CD4-positive, alpha-beta memory T cell (primary cell): Measurements from ENCODE around the gene BTRC. TPM values are rescaled to one million over a fixed set of nuclear protein-coding genes. Genes with fewer than 3 reads are reported as not detected.
"Not testable (repeated sequence)": the region's sequence is repeated elsewhere in the genome, so short reads cannot be mapped to it uniquely, and the experiment has no call there.

Experiments used
- CTCF ChIA-PET: fragments of 350-600 bp; sonication (Branson Sonifier 250); formaldehyde crosslinking; loops from one replicate; lab custom pipeline; 2021; ENCODE audit warnings: inconsistent platforms; ENCODE audit not compliant: partially characterized antibody; lab: Charles Lee
- POLR2A ChIA-PET: fragments of 350-600 bp; sonication (Branson Sonifier 250); formaldehyde crosslinking; loops from one replicate; lab custom pipeline; 2021; ENCODE audit not compliant: partially characterized antibody; lab: Charles Lee
- DNase-seq, 5 donors: peaks; one replicate each; pipeline versions ENCODE4 v3.0.0 to v3.0.0-alpha.2; 2020 to 2022; ENCODE audit warnings: mixed read lengths in 1 of 5
- H3K27ac ChIP-seq: one replicate; pipeline ENCODE4 v1.7.0; 2013; ENCODE audit warnings: low read depth, low read length
- H3K27me3 ChIP-seq: 2 replicates; pipeline ENCODE4 v1.7.0; 2013; ENCODE audit warnings: mild to moderate bottlenecking, low read length, moderate library complexity; ENCODE audit not compliant: insufficient read depth
- H3K36me3 ChIP-seq: 2 replicates; pipeline ENCODE4 v1.7.0; 2013; ENCODE audit warnings: mild to moderate bottlenecking, low read length, moderate library complexity; ENCODE audit not compliant: insufficient read depth
- H3K4me1 ChIP-seq: 2 replicates; pipeline ENCODE4 v1.7.0; 2013; ENCODE audit warnings: mild to moderate bottlenecking, low read length, moderate library complexity; ENCODE audit not compliant: insufficient read depth
- H3K4me3 ChIP-seq, 2 donors: one replicate each; pipeline ENCODE4 v1.7.0; 2013; ENCODE audit warnings: low read length in 2 of 2, mild to moderate bottlenecking in 1 of 2
- H3K9me3 ChIP-seq, 2 donors: one replicate each; pipeline ENCODE4 v1.7.0; 2013; ENCODE audit warnings: low read length in 2 of 2, control low read depth in 1 of 2; ENCODE audit not compliant: control insufficient read depth in 1 of 2
- H3K27ac Mint-ChIP-seq, 7 donors: one replicate each; pipeline ENCODE4 v1.8.0; 2020 to 2021; ENCODE audit warnings: mixed read lengths in 7 of 7, mild to moderate bottlenecking in 6 of 7, inconsistent platforms in 3 of 7, moderate library complexity in 3 of 7
- H3K27me3 Mint-ChIP-seq, 2 donors: one replicate each; pipeline ENCODE4 v1.8.0; 2020 to 2021; ENCODE audit warnings: mixed read lengths in 2 of 2
- H3K36me3 Mint-ChIP-seq, 2 donors: one replicate each; pipeline ENCODE4 v1.8.0; 2020 to 2021; ENCODE audit warnings: mixed read lengths in 2 of 2, inconsistent platforms in 1 of 2, mild to moderate bottlenecking in 1 of 2
- H3K4me1 Mint-ChIP-seq, 4 donors: one replicate each; pipeline ENCODE4 v1.8.0; 2020 to 2021; ENCODE audit warnings: mixed read lengths in 4 of 4, mild to moderate bottlenecking in 1 of 4
- H3K4me3 Mint-ChIP-seq, 8 donors: one replicate each; pipeline ENCODE4 v1.8.0; 2020 to 2021; ENCODE audit warnings: mixed read lengths in 8 of 8, mild to moderate bottlenecking in 7 of 8, moderate library complexity in 6 of 8, inconsistent platforms in 3 of 8
- H3K9me3 Mint-ChIP-seq, 8 donors: one replicate each; pipeline ENCODE4 v1.8.0; 2020 to 2021; ENCODE audit warnings: mixed read lengths in 8 of 8, mild to moderate bottlenecking in 5 of 8, inconsistent platforms in 3 of 8, moderate library complexity in 1 of 8
- intact Hi-C: fragments of 100-400 bp; cut with micrococcal nuclease; formaldehyde crosslinking; loops from one replicate; pipeline ENCODE4 v1.15.1; 2023
- polyA plus RNA-seq, 2 donors: library from polyadenylated mRNA; unstranded; fragments of 300-500 nt; fragmentation: Illumina TruSeq; gene quantifications; one replicate each; pipeline ENCODE4 v1.2.3, GENCODE V29; 2021
- total RNA-seq, 2 experiments: library from RNA; stranded (reverse); gene quantifications; one replicate each; pipeline ENCODE4 v1.2.3, GENCODE V29; 2021

The BTRC gene
- total and polyA plus RNA-seq, 4 experiments from 2014 or later = 6.7 to 21.3 (median 16.0) TPM

GRCh38 chr10:101421967-101422366 lies 68.0 kb downstream of the BTRC start:
- H3K27ac Mint-ChIP-seq, POLR2A ChIA-PET: not testable (repeated sequence)

GRCh38 chr10:101425535-101425934 lies 71.6 kb downstream of the BTRC start:
- no peaks in the 10 kb centered on the region for H3K27me3 Mint-ChIP-seq
- Histone ChIP-seq H3K9me3 (no peaks in the 10 kb centered on the region), H3K27ac (no peak overlapping the region), H3K27me3 (no peaks in the 10 kb centered on the region), H3K36me3 (no peaks in the 10 kb centered on the region), H3K4me1 (no peaks in the 10 kb centered on the region), H3K4me3 (no peak overlapping the region)
- no peak overlapping the region for H3K27ac Mint-ChIP-seq
- POLR2A ChIA-PET = interaction anchor here (0.6 kb wide), 1 partner anchor 21 kb away, joined by 5 read pairs; no protein-coding TSS in a partner anchor
- CTCF ChIA-PET = interaction anchor here (1.1 kb wide), 1 partner anchor 16 kb away, joined by 4 read pairs; no protein-coding TSS in a partner anchor
- intact Hi-C loops = no loop called here
- peaks cover 0 to 16% of the 10 kb centered on the region in 2 donors for H3K36me3 Mint-ChIP-seq
- H3K4me3 Mint-ChIP-seq = no peak overlapping the region
- peaks cover 0 to 3% (median 0%) of the 10 kb centered on the region in 8 donors for H3K9me3 Mint-ChIP-seq
- H3K4me1 Mint-ChIP-seq = peaks cover 3 to 13% (median 5%) of the 10 kb centered on the region in 4 donors
- no peak for DNase-seq

More at GRCh38 chr10:101421967-101422366, 68.0 kb downstream of the BTRC start:
- peaks cover 4 to 16% (median 7%) of the 10 kb centered on the region in 4 donors for H3K4me1 Mint-ChIP-seq
- H3K4me3 Mint-ChIP-seq, H3K27me3 Mint-ChIP-seq, H3K27me3 ChIP-seq, H3K36me3 ChIP-seq, H3K9me3 Mint-ChIP-seq, H3K4me1 ChIP-seq, H3K27ac ChIP-seq, CTCF ChIA-PET, intact Hi-C loops, H3K4me3 ChIP-seq, H3K9me3 ChIP-seq, H3K36me3 Mint-ChIP-seq, DNase-seq: not testable (repeated sequence)

GRCh38 chr10:101428036-101428435 lies 74.1 kb downstream of the BTRC start:
- intact Hi-C loops = no loop called here
- CTCF ChIA-PET = no interaction called here

GRCh38 chr10:101429423-101429822 lies 75.5 kb downstream of the BTRC start:
- no peaks in the 10 kb centered on the region for H3K36me3 ChIP-seq
- no peaks in the 10 kb centered on the region for H3K27me3 Mint-ChIP-seq
- intact Hi-C loops = no loop called here

More at GRCh38 chr10:101428036-101428435, 74.1 kb downstream of the BTRC start:
- no peak overlapping the region for H3K27ac Mint-ChIP-seq
- H3K36me3 Mint-ChIP-seq = peaks cover 8 to 15% of the 10 kb centered on the region in 2 donors
- Histone ChIP-seq H3K4me1 (no peaks in the 10 kb centered on the region), H3K4me3 (no peak overlapping the region), H3K9me3 (no peaks in the 10 kb centered on the region), H3K36me3 (no peaks in the 10 kb centered on the region), H3K27me3 (no peaks in the 10 kb centered on the region), H3K27ac (no peak overlapping the region)
- H3K27me3 Mint-ChIP-seq = no peaks in the 10 kb centered on the region
- no peaks in the 10 kb centered on the region for H3K9me3 Mint-ChIP-seq
- no peak for DNase-seq
- H3K4me1 Mint-ChIP-seq = peaks cover 0 to 11% (median 5%) of the 10 kb centered on the region in 4 donors
- no peak overlapping the region for H3K4me3 Mint-ChIP-seq
- POLR2A ChIA-PET = no interaction called here

GRCh38 chr10:101436302-101436701 lies 82.3 kb downstream of the BTRC start:
- no peak overlapping the region for H3K4me3 ChIP-seq
- ChIA-PET CTCF (interaction anchor here (1.1 to 2.3 kb wide), 3 partner anchors 8 to 223 kb away, joined by 3 to 8 read pairs (median 5); no protein-coding TSS in a partner anchor), POLR2A (no interaction called here)
- H3K4me1 ChIP-seq = no peaks in the 10 kb centered on the region
- H3K36me3 Mint-ChIP-seq = peaks cover 9 to 12% of the 10 kb centered on the region in 2 donors
- no peak for DNase-seq
- no peaks in the 10 kb centered on the region for H3K36me3 ChIP-seq
- no peak overlapping the region for H3K27ac Mint-ChIP-seq
- H3K9me3 Mint-ChIP-seq = no peaks in the 10 kb centered on the region
- H3K4me3 Mint-ChIP-seq = no peak overlapping the region
- no peak overlapping the region for H3K27ac ChIP-seq
- H3K9me3 ChIP-seq = no peaks in the 10 kb centered on the region
- no peaks in the 10 kb centered on the region for H3K27me3 Mint-ChIP-seq
- intact Hi-C loops = no loop called here
- peaks cover 0 to 4% (median 0%) of the 10 kb centered on the region in 4 donors for H3K4me1 Mint-ChIP-seq
- no peaks in the 10 kb centered on the region for H3K27me3 ChIP-seq

More at GRCh38 chr10:101429423-101429822, 75.5 kb downstream of the BTRC start:
- no peak for DNase-seq
- no peak overlapping the region for H3K4me3 ChIP-seq
- H3K27me3 ChIP-seq = no peaks in the 10 kb centered on the region
- no peaks in the 10 kb centered on the region for H3K9me3 ChIP-seq
- POLR2A ChIA-PET = no interaction called here
- H3K27ac ChIP-seq = no peak overlapping the region
- H3K4me1 ChIP-seq = no peaks in the 10 kb centered on the region
- Mint-ChIP-seq H3K36me3 (peaks cover 8 to 21% of the 10 kb centered on the region in 2 donors), H3K9me3 (no peaks in the 10 kb centered on the region), H3K4me3 (no peak overlapping the region), H3K4me1 (peaks cover 0 to 11% (median 4%) of the 10 kb centered on the region in 4 donors), H3K27ac (no peak overlapping the region)
- CTCF ChIA-PET = no interaction called here

- Histone ChIP-seq H3K4me3 (no peak overlapping the region), H3K36me3 (no peaks in the 10 kb centered on the region), H3K4me1 (no peaks in the 10 kb centered on the region), H3K27ac (no peak overlapping the region), H3K27me3 (no peaks in the 10 kb centered on the region), H3K9me3 (no peaks in the 10 kb centered on the region)
- Mint-ChIP-seq H3K27me3 (no peaks in the 10 kb centered on the region), H3K36me3 (peaks cover 0 to 1% of the 10 kb centered on the region in 2 donors), H3K9me3 (no peaks in the 10 kb centered on the region), H3K4me1 (peaks cover 0 to 5% (median 4%) of the 10 kb centered on the region in 4 donors), H3K27ac (peak overlapping the region in 1 of 7 donors; percentile 4), H3K4me3 (no peak overlapping the region)
- no peak for DNase-seq
- ChIA-PET POLR2A (interaction anchor here (1.2 kb wide), 1 partner anchor 15 kb away, joined by 3 read pairs; no protein-coding TSS in a partner anchor), CTCF (no interaction called here)
- intact Hi-C loops = no loop called here
These were observed 85.0 kb downstream of the BTRC start for GRCh38 chr10:101438881-101439391.

- POLR2A ChIA-PET = no interaction called here
- H3K4me1 Mint-ChIP-seq = peaks cover 0 to 5% (median 4%) of the 10 kb centered on the region in 4 donors
- peak overlapping the region in 2 of 7 donors; percentile 5 to 19 for H3K27ac Mint-ChIP-seq
These were observed 87.8 kb downstream of the BTRC start for GRCh38 chr10:101441541-101442455.

More at GRCh38 chr10:101441541-101442455, 87.8 kb downstream of the BTRC start:
- H3K4me3 ChIP-seq = no peak overlapping the region
- Mint-ChIP-seq H3K27me3 (no peaks in the 10 kb centered on the region), H3K36me3 (no peaks in the 10 kb centered on the region), H3K4me3 (no peak overlapping the region), H3K9me3 (no peaks in the 10 kb centered on the region)
- H3K4me1 ChIP-seq = no peaks in the 10 kb centered on the region
- H3K36me3 ChIP-seq = no peaks in the 10 kb centered on the region
- H3K9me3 ChIP-seq = no peaks in the 10 kb centered on the region
- intact Hi-C loops = loop anchor here (2.0 kb wide), 2 partner anchors 169 to 227 kb away; no protein-coding TSS in a partner anchor
- CTCF ChIA-PET = interaction anchor here (0.6 to 2.4 kb wide), 10 partner anchors 10 to 229 kb away, joined by 3 to 16 read pairs (median 3); no protein-coding TSS in a partner anchor
- no peak overlapping the region for H3K27ac ChIP-seq
- no peaks in the 10 kb centered on the region for H3K27me3 ChIP-seq
- peak; percentile 18 to 48 (median 31) for DNase-seq
